ENCODE results near the gene C11orf97.

GRCh38 chr11:94518300-94518699 lies 6.0 kb downstream of the C11orf97 start:
- TF ChIP-seq CTCF (conservative IDR thresholded peaks at IDR 0.05; ENCODE audit: low read depth in 2 of 2) (no peak), EZH2 (IDR thresholded peaks at IDR 0.05; ENCODE audit: low read depth, unreplicated experiment) (no peak), EZH2phosphoT487 (IDR thresholded peaks at IDR 0.05; ENCODE audit: unreplicated experiment) (no peak), POLR2AphosphoS5 (IDR thresholded peaks at IDR 0.05; ENCODE audit: low read depth) (no peak)

Data from GM23338 (cell line).